A549 (cell line): Measurements from ENCODE around the gene PRICKLE1. TPM values are rescaled to one million over a fixed set of nuclear protein-coding genes. Genes with fewer than 3 reads are reported as not detected.

ENCODE experiments used
- ATAC-seq, 2 experiments: fragments of 200-7000 bp in 1 of 2; fragments of >200 bp in 1 of 2; cut with Nextera tagmentation in 1 of 2; cut with Tn5 transposase in 1 of 2; 3 replicates each; pipeline versions ENCODE4 v1.8.0 to v1.9.1; 2018 to 2020; ENCODE audit warnings: mild to moderate bottlenecking in 1 of 2, moderate library complexity in 1 of 2
- CTCF ChIA-PET: fragments of 300-600 bp; sonication (Branson Sonifier 250); formaldehyde crosslinking; extraction: SDS; loops from one replicate; lab custom pipeline; 2021; ENCODE audit warnings: antibody characterized with exemption, inconsistent platforms; lab: Yijun Ruan, JAX
- POLR2A ChIA-PET: fragments of 350-600 bp; formaldehyde crosslinking; extraction: SDS; loops from one replicate; lab custom pipeline; 2021; ENCODE audit warnings: antibody characterized with exemption, inconsistent platforms; lab: Yijun Ruan, JAX
- DNase-seq, 2 experiments: peaks; one replicate each; pipeline versions ENCODE4 v3.0.0 to v3.0.0-alpha.2; 2011 to 2016; ENCODE audit warnings: low read depth in 1 of 2, low spot score in 1 of 2
- FAIRE-seq: peaks from 2 replicates; lab custom pipeline; 2011; peaks lifted over from hg19 to GRCh38; lab: Jason Lieb, UNC
- H3K27ac ChIP-seq, 2 experiments: fragments of >200 bp; sonication (Bioruptor Twin); formaldehyde crosslinking; 3 replicates each; pipeline ENCODE4 v1.5.1; 2016 to 2017
- H3K4me1 ChIP-seq: fragments of >200 bp; sonication (Bioruptor Twin); formaldehyde crosslinking; 3 replicates; pipeline ENCODE4 v1.6.1; 2016
- H3K4me2 ChIP-seq: fragments of >200 bp; sonication (Bioruptor Twin); formaldehyde crosslinking; 3 replicates; pipeline ENCODE4 v1.6.1; 2016
- H3K4me3 ChIP-seq: fragments of >200 bp; sonication (Bioruptor Twin); formaldehyde crosslinking; 3 replicates; pipeline ENCODE4 v1.5.1; 2016
- H3K9me3 ChIP-seq: fragments of >200 bp; sonication (Bioruptor Twin); formaldehyde crosslinking; 3 replicates; pipeline ENCODE4 v1.6.1; 2016
- CBX2 ChIP-seq: fragments of 200-600 bp; sonication (generic); IDR thresholded peaks from 2 replicates; pipeline ENCODE4 v1.6.1; 2016; ENCODE audit warnings: low read depth, mild to moderate bottlenecking, borderline replicate concordance
- CTCF ChIP-seq: fragments of >200 bp; sonication (Bioruptor Twin); formaldehyde crosslinking; IDR thresholded peaks from 3 replicates; pipeline ENCODE4 v1.5.1; 2016
- EHF ChIP-seq: fragments of 250-450 bp; sonication (Bioruptor Pico); IDR thresholded peaks from 2 replicates; pipeline ENCODE4 v1.5.0; 2020; ENCODE audit warnings: mild to moderate bottlenecking
- GATA3 ChIP-seq: IDR thresholded peaks from 2 replicates; pipeline ENCODE4 v1.6.1; 2012; ENCODE audit warnings: borderline replicate concordance
- HDAC2 ChIP-seq: fragments of 200-600 bp; sonication (generic); IDR thresholded peaks from 2 replicates; pipeline ENCODE4 v1.6.1; 2016
- HOXA7 ChIP-seq: fragments of 250-450 bp; sonication (Bioruptor Pico); IDR thresholded peaks from 2 replicates; pipeline ENCODE4 v1.5.0; 2020; ENCODE audit warnings: mild to moderate bottlenecking, moderate library complexity
- HOXB5 ChIP-seq: fragments of 250-450 bp; sonication (Bioruptor Pico); IDR thresholded peaks from 2 replicates; pipeline ENCODE4 v1.5.0; 2020; ENCODE audit warnings: mild to moderate bottlenecking, moderate library complexity
- JUN ChIP-seq, 2 experiments: fragments of >200 bp; sonication (Bioruptor Twin); formaldehyde crosslinking; IDR thresholded peaks; 2 replicates in 1 of 2; 3 replicates in 1 of 2; pipeline ENCODE4 v1.6.1; 2016 to 2017
- MAFK ChIP-seq: fragments of 450-650 bp; IDR thresholded peaks from 2 replicates; pipeline ENCODE4 v1.6.1; 2014; ENCODE audit not compliant: partially characterized antibody
- MAX ChIP-seq: IDR thresholded peaks from 2 replicates; pipeline ENCODE4 v1.6.1; 2012
- MYC ChIP-seq: IDR thresholded peaks from 2 replicates; pipeline ENCODE4 v1.6.1; 2012; ENCODE audit warnings: mild to moderate bottlenecking, inconsistent platforms, low read length, improper control_type of control experiment, borderline replicate concordance
- NFE2L2 ChIP-seq: fragments of 150-350 bp; conservative IDR thresholded peaks from 2 replicates; pipeline ENCODE4 v1.6.1; 2014; ENCODE audit warnings: low read length
- PBX3 ChIP-seq: IDR thresholded peaks from 2 replicates; pipeline ENCODE4 v1.6.1; 2012
- PHF8 ChIP-seq: fragments of 200-600 bp; sonication (generic); IDR thresholded peaks from 2 replicates; pipeline ENCODE4 v1.6.1; 2016; ENCODE audit warnings: low read depth, mild to moderate bottlenecking, antibody characterized with exemption, moderate library complexity, borderline replicate concordance
- POLR2AphosphoS2 ChIP-seq: conservative IDR thresholded peaks from 2 replicates; pipeline ENCODE4 v1.6.1; 2012; ENCODE audit warnings: low read length, improper control_type of control experiment, inconsistent platforms
- RAD21 ChIP-seq, 2 experiments: fragments of >200 bp in 1 of 2; sonication (Bioruptor Twin) in 1 of 2; formaldehyde crosslinking in 1 of 2; IDR thresholded peaks in 1 of 2; conservative IDR thresholded peaks in 1 of 2; 2 replicates in 1 of 2; 3 replicates in 1 of 2; pipeline ENCODE4 v1.6.1; 2012 to 2018; ENCODE audit warnings: inconsistent platforms in 1 of 2
- RARB ChIP-seq: fragments of 250-450 bp; sonication (Bioruptor Pico); IDR thresholded peaks from 2 replicates; pipeline ENCODE4 v1.8.0; 2021; ENCODE audit warnings: mild to moderate bottlenecking, moderate library complexity
- RCOR1 ChIP-seq: fragments of 150-350 bp; IDR thresholded peaks from 2 replicates; pipeline ENCODE4 v1.6.1; 2014; ENCODE audit warnings: antibody characterized with exemption, low read length, low read depth
- REST ChIP-seq: fragments of 200-600 bp; sonication (generic); IDR thresholded peaks from 2 replicates; pipeline ENCODE4 v1.6.1; 2016; ENCODE audit warnings: antibody characterized with exemption, mild to moderate bottlenecking, moderate library complexity
- RFX5 ChIP-seq: fragments of 450-650 bp; IDR thresholded peaks from 2 replicates; pipeline ENCODE4 v1.7.1; 2014; ENCODE audit warnings: antibody characterized with exemption, mild to moderate bottlenecking, moderate library complexity
- SMC3 ChIP-seq: fragments of >200 bp; sonication (Bioruptor Twin); formaldehyde crosslinking; IDR thresholded peaks from 3 replicates; pipeline ENCODE4 v1.6.1; 2018; ENCODE audit warnings: inconsistent platforms
- ZFP36 ChIP-seq: fragments of 450-650 bp; IDR thresholded peaks from 2 replicates; pipeline ENCODE4 v1.6.1; 2014; ENCODE audit warnings: borderline replicate concordance; ENCODE audit not compliant: partially characterized antibody
- WGBS: methylation state at CpG from one replicate; pipeline ENCODE4 v1.1.6; 2017; ENCODE audit errors: missing lambda C conversion rate; 5-methylcytosine and 5-hydroxymethylcytosine counted together
- polyA plus RNA-seq, 4 experiments: library from polyadenylated mRNA; depleted of rRNA in 3 of 4; stranded (reverse); fragments of >200 nt; fragmentation: RNase III in 1 of 4; extraction: RNeasy Plus Mini Kit Qiagen cat#74134 plus additional on column Dnase treatment in 1 of 4; gene quantifications; 2 replicates in 3 of 4; 3 replicates in 1 of 4; pipeline ENCODE4 v1.2.3, GENCODE V29; 2011 to 2017

The PRICKLE1 gene
- polyA plus RNA-seq, 2 of the 4 experiments (the other 2 are of a cell fraction), result 1.5 to 1.8 TPM

- TF ChIP-seq CTCF (no peak), MAX (no peak), RARB (CRISPR knock-in tag) (no peak)
These were observed 82.0 kb downstream of the PRICKLE1 start (continued) for GRCh38 chr12:42507565-42507964.

GRCh38 chr12:42507081-42507480 is 82.5 kb downstream of the PRICKLE1 start:
- FAIRE-seq (no peak), ATAC-seq (no peak), DNase-seq (no peak)
- no peak overlapping the region for H3K27ac ChIP-seq
- WGBS, result 65% methylated on average over 4 of the region's 4 CpGs
- H3K4me3 ChIP-seq, result no peak overlapping the region
- CTCF ChIA-PET, result interaction anchor here (2.1 kb wide), 1 partner anchor 24 kb away, joined by 7 read pairs; no protein-coding TSS in a partner anchor
- no peaks in the 10 kb centered on the region for H3K4me1 ChIP-seq
- H3K4me2 ChIP-seq, result no peak overlapping the region
- POLR2A ChIA-PET, result no interaction called here
- no peaks in the 10 kb centered on the region for H3K9me3 ChIP-seq
- TF ChIP-seq PHF8, result no peak
- no peak for TF ChIP-seq RCOR1
- TF ChIP-seq SMC3, result no peak
- no peak for TF ChIP-seq MYC
- no peak for TF ChIP-seq GATA3
- TF ChIP-seq RAD21 (conservative IDR thresholded peaks at IDR 0.05 in 1 of 2, IDR thresholded peaks at IDR 0.05 in 1 of 2), result no peak
- no peak for TF ChIP-seq REST
- TF ChIP-seq ZFP36, result no peak

- CTCF ChIA-PET, result interaction anchor here (1.2 kb wide), 1 partner anchor 21 kb away, joined by 5 read pairs; no protein-coding TSS in a partner anchor
- Histone ChIP-seq H3K4me3 (no peak overlapping the region), H3K9me3 (no peaks in the 10 kb centered on the region), H3K27ac (no peak overlapping the region), H3K4me2 (no peak overlapping the region), H3K4me1 (no peaks in the 10 kb centered on the region)
- no peak for DNase-seq
- no peak for FAIRE-seq
- no peak for TF ChIP-seq MAFK
- TF ChIP-seq POLR2AphosphoS2, result no peak
- no peak for TF ChIP-seq NFE2L2
- no peak for TF ChIP-seq CBX2
- no peak for TF ChIP-seq HOXB5
- TF ChIP-seq JUN (IDR thresholded peaks at IDR 0.05), result no peak
- TF ChIP-seq HDAC2, result no peak
- TF ChIP-seq PBX3, result no peak
- no peak for TF ChIP-seq RCOR1
- no peak for TF ChIP-seq HOXA7
- no peak for TF ChIP-seq EHF
- TF ChIP-seq RFX5, result no peak
- POLR2A ChIA-PET, result no interaction called here
- no peak for ATAC-seq
- WGBS, result 78% methylated on average over 5 of the region's 5 CpGs
These were observed 85.5 kb downstream of the PRICKLE1 start for GRCh38 chr12:42504049-42504448.
